OCI-LY3 (cell line): Measurements from ENCODE around the gene CLDN22.

ENCODE experiments used
- CTCF ChIP-seq: fragments of 200-600, 300-600 bp; sonication (generic); IDR thresholded peaks from 2 replicates; pipeline ENCODE4 v1.5.1; 2014; ENCODE audit warnings: antibody characterized with exemption, low read length, low read depth
- EZH2phosphoT487 ChIP-seq: fragments of 200-600 bp; shearing (Covaris generic); IDR thresholded peaks from 2 replicates; pipeline ENCODE4 v1.6.1; 2018; ENCODE audit warnings: antibody characterized with exemption, mixed run types, low read depth

- TF ChIP-seq CTCF = no peak
- TF ChIP-seq EZH2phosphoT487 = no peak
Measured at GRCh38 chr4:183355405-183355804, 35.3 kb upstream of the CLDN22 start.
